Neural cell (in vitro differentiated cells): Measurements from ENCODE around the gene RAB3IP. TPM values are rescaled to one million over a fixed set of nuclear protein-coding genes. Genes with fewer than 3 reads are reported as not detected.

Experiments
- H2AFZ ChIP-seq: fragments of 200-600, 300-800 bp; sonication (generic), shearing (Covaris generic); 2 replicates; pipeline ENCODE4 v1.6.0; 2014; ENCODE audit warnings: low read depth, mild to moderate bottlenecking, antibody characterized with exemption, low read length, moderate library complexity
- H3F3A ChIP-seq: fragments of 200-600 bp; shearing (Covaris generic); 2 replicates; pipeline ENCODE4 v1.6.1; 2016; ENCODE audit warnings: mild to moderate bottlenecking, moderate library complexity, mixed read lengths, antibody characterized with exemption, low read length; ENCODE audit not compliant: insufficient read depth, poor library complexity, severe bottlenecking
- H3K27ac ChIP-seq: fragments of 200-600, 300-800 bp; sonication (generic), shearing (Covaris generic); 2 replicates; pipeline ENCODE4 v1.5.1; 2014; ENCODE audit warnings: mild to moderate bottlenecking, low read length, moderate library complexity
- H3K27me3 ChIP-seq: fragments of 300-800, 200-600 bp; sonication (generic), shearing (Covaris generic); 2 replicates; pipeline ENCODE4 v1.6.0; 2014; ENCODE audit warnings: mild to moderate bottlenecking, low read depth, low read length, moderate library complexity; ENCODE audit not compliant: insufficient read depth
- H3K36me3 ChIP-seq: fragments of 300-800, 200-600 bp; sonication (generic), shearing (Covaris generic); 2 replicates; pipeline ENCODE4 v1.5.1; 2014; ENCODE audit warnings: mild to moderate bottlenecking, antibody characterized with exemption, low read length, moderate library complexity; ENCODE audit not compliant: insufficient read depth
- H3K4me2 ChIP-seq: fragments of 300-800, 200-600 bp; sonication (generic), shearing (Covaris generic); 2 replicates; pipeline ENCODE4 v1.6.0; 2014; ENCODE audit warnings: mild to moderate bottlenecking, low read length
- H3K4me3 ChIP-seq: fragments of 300-800, 200-600 bp; sonication (generic), shearing (Covaris generic); 2 replicates; pipeline ENCODE4 v1.5.1; 2014; ENCODE audit warnings: mild to moderate bottlenecking, low read length, moderate library complexity
- H3K79me2 ChIP-seq: fragments of 200-600 bp; shearing (Covaris generic); replicated peaks from 2 replicates; pipeline ENCODE4 v1.6.0; 2014; ENCODE audit warnings: mild to moderate bottlenecking, low read length, moderate library complexity; ENCODE audit not compliant: insufficient read depth
- H3K9ac ChIP-seq: fragments of 300-800, 200-600 bp; sonication (generic), shearing (Covaris generic); 2 replicates; pipeline ENCODE4 v1.6.1; 2016; ENCODE audit warnings: mild to moderate bottlenecking, low read length, mixed read lengths
- H3K9me2 ChIP-seq: fragments of 200-600 bp; shearing (Covaris generic); 2 replicates; pipeline ENCODE4 v1.6.1; 2016; ENCODE audit warnings: mild to moderate bottlenecking, low read length, mixed read lengths; ENCODE audit not compliant: insufficient read depth
- H3K9me3 ChIP-seq: fragments of 200-600, 300-800 bp; sonication (generic), shearing (Covaris generic); 2 replicates; pipeline ENCODE4 v1.6.1; 2016; ENCODE audit warnings: mild to moderate bottlenecking, mixed run types, low read length, moderate library complexity, mixed read lengths
- H4K20me1 ChIP-seq: fragments of 200-600 bp; shearing (Covaris generic); 2 replicates; pipeline ENCODE4 v1.6.1; 2016; ENCODE audit warnings: mild to moderate bottlenecking, mixed run types; ENCODE audit not compliant: insufficient read depth
- EP300 ChIP-seq: fragments of 450-650 bp; conservative IDR thresholded peaks from 2 replicates; pipeline ENCODE4 v1.6.1; 2014; ENCODE audit warnings: antibody characterized with exemption, mild to moderate bottlenecking, moderate library complexity; ENCODE audit not compliant: poor library complexity, severe bottlenecking
- EZH2 ChIP-seq: fragments of 200-600, 300-800 bp; shearing (Covaris generic), sonication (generic); IDR thresholded peaks from 2 replicates; pipeline ENCODE4 v1.6.1; 2014; ENCODE audit warnings: antibody characterized with exemption, low read length, borderline replicate concordance, mild to moderate bottlenecking; ENCODE audit not compliant: insufficient read depth, poor library complexity, severe bottlenecking
- MXI1 ChIP-seq: fragments of 450-650 bp; conservative IDR thresholded peaks from 2 replicates; pipeline ENCODE4 v1.6.1; 2014; ENCODE audit warnings: antibody characterized with exemption, mild to moderate bottlenecking; ENCODE audit not compliant: poor library complexity, severe bottlenecking
- POLR2AphosphoS5 ChIP-seq: IDR thresholded peaks from 2 replicates; pipeline ENCODE4 v1.6.1; 2012
- RAD21 ChIP-seq: fragments of 450-650 bp; conservative IDR thresholded peaks from 2 replicates; pipeline ENCODE4 v1.6.1; 2014; ENCODE audit warnings: antibody characterized with exemption, mild to moderate bottlenecking, moderate library complexity
- REST ChIP-seq: IDR thresholded peaks from 2 replicates; pipeline ENCODE4 v1.6.1; 2012; ENCODE audit warnings: borderline replicate concordance
- SMC3 ChIP-seq: fragments of 450-650 bp; conservative IDR thresholded peaks from 2 replicates; pipeline ENCODE4 v1.6.1; 2014; ENCODE audit warnings: antibody characterized with exemption, mild to moderate bottlenecking, moderate library complexity; ENCODE audit not compliant: poor library complexity
- TAF1 ChIP-seq: IDR thresholded peaks from 2 replicates; pipeline ENCODE4 v1.6.1; 2012; ENCODE audit warnings: low read depth
- polyA plus RNA-seq: library from polyadenylated mRNA; depleted of rRNA; stranded (reverse); fragments of >200 nt; gene quantifications from 2 replicates; pipeline ENCODE4 v1.2.3, GENCODE V29; 2014
- TF ChIP-seq, protein P1 (sequence below): fragments of 450-650 bp; IDR thresholded peaks from 2 replicates; pipeline ENCODE4 v1.5.1; 2014; ENCODE audit warnings: antibody characterized with exemption, mild to moderate bottlenecking, moderate library complexity; ENCODE audit not compliant: poor library complexity, severe bottlenecking

The RAB3IP gene
- polyA plus RNA-seq, 1 donor from 2014 or later: 24.6 TPM

- no peaks in the 10 kb centered on the region for H3K27me3 ChIP-seq
- no peak overlapping the region for H2AFZ ChIP-seq
- H3K9me3 ChIP-seq: no peaks in the 10 kb centered on the region
- H3K4me2 ChIP-seq: no peak overlapping the region
- no peaks in the 10 kb centered on the region for H3K36me3 ChIP-seq
- TF ChIP-seq MXI1 (no peak), SMC3 (no peak), TAF1 (no peak), REST (no peak), POLR2AphosphoS5 (no peak), RAD21 (no peak), EP300 (no peak), EZH2 (no peak)
- TF ChIP-seq, protein P1, sequence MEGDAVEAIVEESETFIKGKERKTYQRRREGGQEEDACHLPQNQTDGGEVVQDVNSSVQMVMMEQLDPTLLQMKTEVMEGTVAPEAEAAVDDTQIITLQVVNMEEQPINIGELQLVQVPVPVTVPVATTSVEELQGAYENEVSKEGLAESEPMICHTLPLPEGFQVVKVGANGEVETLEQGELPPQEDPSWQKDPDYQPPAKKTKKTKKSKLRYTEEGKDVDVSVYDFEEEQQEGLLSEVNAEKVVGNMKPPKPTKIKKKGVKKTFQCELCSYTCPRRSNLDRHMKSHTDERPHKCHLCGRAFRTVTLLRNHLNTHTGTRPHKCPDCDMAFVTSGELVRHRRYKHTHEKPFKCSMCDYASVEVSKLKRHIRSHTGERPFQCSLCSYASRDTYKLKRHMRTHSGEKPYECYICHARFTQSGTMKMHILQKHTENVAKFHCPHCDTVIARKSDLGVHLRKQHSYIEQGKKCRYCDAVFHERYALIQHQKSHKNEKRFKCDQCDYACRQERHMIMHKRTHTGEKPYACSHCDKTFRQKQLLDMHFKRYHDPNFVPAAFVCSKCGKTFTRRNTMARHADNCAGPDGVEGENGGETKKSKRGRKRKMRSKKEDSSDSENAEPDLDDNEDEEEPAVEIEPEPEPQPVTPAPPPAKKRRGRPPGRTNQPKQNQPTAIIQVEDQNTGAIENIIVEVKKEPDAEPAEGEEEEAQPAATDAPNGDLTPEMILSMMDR: no peak
- H3K79me2 ChIP-seq: no peaks in the 10 kb centered on the region
- no peaks in the 10 kb centered on the region for H4K20me1 ChIP-seq
- H3K9ac ChIP-seq: no peak overlapping the region
- no peaks in the 10 kb centered on the region for H3F3A ChIP-seq
- no peak overlapping the region for H3K4me3 ChIP-seq
- H3K9me2 ChIP-seq: no peaks in the 10 kb centered on the region
- H3K27ac ChIP-seq: no peak overlapping the region
Measured at GRCh38 chr12:69733638-69734037, 5.0 kb upstream of the RAB3IP start.

DNA sequence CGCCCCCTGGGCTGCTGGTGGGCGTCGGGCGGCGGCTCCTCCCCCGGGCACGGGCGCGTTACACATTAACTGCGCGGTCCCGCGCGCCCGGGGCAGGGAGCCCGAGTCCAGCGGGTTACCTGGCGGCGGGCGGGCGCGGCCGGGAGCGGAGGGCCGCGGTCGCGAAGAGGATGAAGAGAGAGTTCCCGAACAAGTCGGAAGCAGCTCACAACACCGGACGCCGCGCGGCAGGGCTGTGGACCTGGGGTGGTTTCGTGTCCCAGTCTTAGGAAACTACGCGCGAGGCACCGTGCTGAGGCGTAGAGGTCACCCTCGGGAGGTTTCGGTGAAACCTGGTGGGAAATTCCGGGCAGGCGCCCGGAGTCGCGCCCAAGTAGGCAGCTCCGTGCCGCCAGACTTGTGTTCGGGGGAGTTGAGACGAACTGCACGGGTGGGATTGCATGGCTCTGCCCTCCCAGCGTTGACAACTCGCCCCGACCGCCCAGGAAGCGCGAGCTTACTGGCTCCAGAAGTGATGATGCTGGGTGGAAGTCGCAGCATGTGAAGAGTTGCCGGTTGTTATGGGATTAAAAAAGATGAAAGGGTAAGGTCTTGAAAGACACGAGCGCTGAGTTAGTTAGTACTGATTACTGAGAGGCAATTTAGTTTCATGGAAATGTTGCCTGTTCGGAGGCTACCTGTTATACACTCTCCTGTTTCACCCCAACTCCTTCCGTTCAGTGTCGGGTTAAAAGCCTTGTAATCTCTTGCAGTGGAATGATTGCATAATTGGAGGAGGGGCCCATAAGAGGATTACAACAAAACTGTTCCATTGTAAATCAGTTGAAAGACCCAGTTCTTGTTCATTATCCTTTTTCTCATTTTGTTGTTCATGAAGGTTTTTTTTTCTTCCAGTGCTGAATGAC lies 879 bp downstream of the RAB3IP start:
- TF ChIP-seq POLR2AphosphoS5 (no peak), EZH2 (no peak), EP300 (no peak), SMC3 (no peak), TAF1 (peak; percentile 45), MXI1 (no peak), REST (no peak)
- TF ChIP-seq, protein P1: no peak

More for the DNA sequence above, 879 bp downstream of the RAB3IP start:
- Histone ChIP-seq H3K4me3 (peak overlapping the region; percentile 87), H3K36me3 (no peaks in the 10 kb centered on the region), H2AFZ (no peak overlapping the region), H3K79me2 (peaks cover 9% of the 10 kb centered on the region), H3K27me3 (no peaks in the 10 kb centered on the region), H3K27ac (no peak overlapping the region), H4K20me1 (no peaks in the 10 kb centered on the region), H3K4me2 (peak overlapping the region; percentile 83), H3K9me2 (no peaks in the 10 kb centered on the region), H3K9ac (peak overlapping the region; percentile 64), H3K9me3 (no peaks in the 10 kb centered on the region), H3F3A (peaks cover 5% of the 10 kb centered on the region)
